GM21381 (cell line): Measurements from ENCODE around the gene SERPINB6.
"Not testable (repeated sequence)": the region's sequence is repeated elsewhere in the genome, so short reads cannot be mapped to it uniquely, and the experiment has no call there.

Experiments
- ATAC-seq: cut with Tn5 transposase; IDR thresholded peaks from one replicate; pipeline ENCODE4 v1.9.1; 2021; ENCODE audit warnings: mild to moderate bottlenecking, moderate library complexity; ENCODE audit not compliant: unreplicated experiment

The SERPINB6 gene

GRCh38 chr6:2971420-2972218 lies at the start of gene SERPINB6:
Gene SERPINB6 (minus strand): TSS chr6:2971567. CDS start chr6:2959332, 12,235 bp downstream.
- no peak for ATAC-seq

DNA sequence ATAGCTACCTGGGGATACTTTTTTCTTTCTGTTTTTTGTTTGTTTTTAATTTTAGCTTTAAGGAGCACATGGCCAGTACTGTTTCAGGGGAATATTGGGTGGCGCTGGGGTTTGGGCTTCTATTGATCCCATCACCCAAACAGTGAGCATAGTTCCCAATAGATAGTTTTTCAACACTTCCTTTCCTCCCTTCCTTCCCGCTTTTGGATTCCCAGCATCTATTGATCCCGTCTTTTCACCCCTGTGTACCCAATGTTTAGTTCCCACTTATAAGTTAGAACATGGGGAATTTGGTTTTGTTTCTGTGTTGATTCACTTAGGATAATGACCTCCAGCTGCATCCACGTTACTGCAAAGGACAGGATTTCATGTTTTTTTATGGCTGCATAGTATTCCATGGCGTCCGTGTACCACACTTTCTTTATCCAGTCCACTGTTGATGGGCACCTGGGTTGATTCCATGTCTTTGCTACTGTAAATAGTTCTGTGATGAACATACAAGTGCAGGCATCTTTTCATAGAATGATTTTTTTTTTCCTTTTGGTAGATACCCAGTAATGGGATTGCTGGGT lies 48.5 kb upstream of the SERPINB6 start:
- no peak for ATAC-seq

DNA sequence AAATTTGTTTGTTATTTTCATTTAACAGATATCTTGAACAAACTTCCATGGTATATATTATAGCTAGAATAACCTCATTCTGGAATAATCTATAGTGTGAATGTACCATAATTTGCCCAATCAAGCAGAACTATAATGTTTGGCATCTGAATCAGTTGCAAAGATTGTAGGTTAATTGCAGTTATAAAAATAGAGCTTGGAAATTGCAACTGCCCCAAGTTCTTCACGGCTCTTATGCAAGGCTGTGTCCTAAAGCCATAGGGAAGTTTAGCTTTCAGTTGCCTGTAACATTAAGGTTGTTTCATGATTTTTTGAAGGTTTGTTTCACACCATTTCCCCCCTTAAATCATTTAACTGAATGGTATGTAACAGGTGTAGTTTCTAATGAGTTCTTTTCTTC lies 47.7 kb upstream of the SERPINB6 start:
- ATAC-seq, result no peak

DNA sequence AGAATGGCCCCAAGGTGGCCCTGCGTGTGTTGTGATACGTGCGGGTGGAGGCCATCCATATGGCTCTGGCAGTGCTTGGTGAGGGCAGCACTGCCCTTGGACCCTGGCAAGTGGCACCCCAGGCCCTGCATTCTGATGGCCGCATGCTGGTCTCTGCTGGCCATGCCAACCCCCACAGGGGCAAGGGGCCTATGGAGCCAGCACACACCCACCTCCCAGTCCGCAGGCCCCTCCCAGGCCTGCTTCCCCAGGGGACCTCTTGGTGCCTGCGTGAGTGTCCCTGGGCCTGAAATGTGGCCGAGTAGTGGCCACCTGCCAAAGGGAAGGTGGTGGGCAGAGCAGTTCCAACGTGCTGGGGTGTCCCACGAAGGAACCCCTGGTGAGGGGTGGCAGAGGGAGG lies 45.9 kb upstream of the SERPINB6 start:
- ATAC-seq, result no peak

GRCh38 chr6:3016473-3017280 lies 45.3 kb upstream of the SERPINB6 start:
- no peak for ATAC-seq

DNA sequence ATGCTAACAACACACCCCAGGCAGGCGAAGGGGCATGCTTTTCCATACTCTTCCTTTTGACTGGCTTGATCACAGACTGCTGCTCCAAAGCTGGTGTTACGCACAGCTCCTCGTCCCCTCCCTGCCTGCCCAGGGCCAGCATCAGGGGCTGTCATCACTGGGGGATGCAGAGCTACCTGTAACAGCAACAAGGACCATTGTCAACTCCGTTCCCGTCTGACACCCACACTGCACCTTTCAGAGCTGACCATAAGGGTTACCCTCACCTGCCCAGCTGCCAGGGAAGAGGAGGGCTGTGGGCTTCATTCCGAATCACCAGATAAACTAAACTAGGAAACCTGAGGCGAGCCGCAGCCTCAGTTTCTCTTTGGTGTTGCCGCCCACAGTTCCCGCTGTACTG lies 43.8 kb upstream of the SERPINB6 start:
- no peak for ATAC-seq

DNA sequence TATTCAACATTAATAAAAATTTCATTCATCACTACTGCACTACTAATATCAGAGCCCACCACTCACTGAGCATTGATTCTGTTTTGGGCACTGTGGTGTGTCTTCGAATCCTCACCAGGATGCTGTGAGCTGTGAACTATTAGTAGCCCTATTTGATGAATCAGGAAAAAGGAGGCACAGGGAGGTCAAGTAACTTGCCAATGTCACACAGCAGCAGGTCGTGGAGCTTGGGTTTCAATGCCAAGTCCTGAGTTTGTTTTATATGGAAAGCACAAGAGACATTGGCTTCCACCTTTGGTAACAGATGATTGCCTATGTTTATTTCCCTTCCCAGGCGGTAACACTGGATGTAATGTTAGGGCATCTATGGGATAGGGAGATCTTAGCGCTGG lies 43.3 kb upstream of the SERPINB6 start:
- ATAC-seq, result no peak

- ATAC-seq, result no peak
Measured at GRCh38 chr6:3013901-3014674, 42.7 kb upstream of the SERPINB6 start.

GRCh38 chr6:3013486-3013885 lies 42.1 kb upstream of the SERPINB6 start:
- ATAC-seq, result no peak

DNA sequence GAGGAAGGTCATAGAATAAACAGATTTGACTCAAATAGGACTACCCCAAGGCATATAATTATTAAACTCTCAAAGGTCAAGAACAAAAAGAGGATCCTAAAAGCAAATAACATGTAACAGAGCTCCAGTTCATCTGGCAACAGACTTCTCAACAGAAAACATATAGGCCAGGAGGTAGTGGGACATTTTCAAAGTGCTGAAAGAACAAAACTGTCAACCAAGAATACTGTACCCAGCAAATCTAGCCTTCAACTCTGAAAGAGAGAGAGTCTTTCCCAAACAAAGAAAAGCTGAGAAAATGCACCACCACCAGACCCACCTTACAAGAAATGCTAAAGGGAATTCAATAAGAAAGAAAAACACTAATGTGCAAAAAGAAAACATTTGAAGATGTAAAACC lies 40.2 kb upstream of the SERPINB6 start:
- no peak for ATAC-seq

DNA sequence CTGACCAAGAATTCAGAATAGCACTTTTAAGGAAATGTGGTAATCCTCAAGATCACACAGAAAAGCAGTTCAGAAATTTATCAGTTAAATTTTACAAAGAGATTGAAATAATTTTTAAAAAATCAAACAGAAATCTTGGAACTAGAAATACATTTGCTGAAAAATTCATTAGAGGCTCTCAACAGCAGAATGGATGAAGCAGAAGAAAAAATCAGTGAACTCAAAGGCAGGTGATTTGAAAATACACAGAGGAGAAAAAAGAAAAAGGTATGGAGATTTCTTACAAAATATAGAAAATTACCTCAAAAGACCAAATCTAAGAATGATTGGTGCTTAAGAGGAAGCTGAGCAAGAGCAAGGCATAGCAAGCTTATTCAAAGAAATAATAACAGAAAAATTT lies 39.8 kb upstream of the SERPINB6 start:
- no peak for ATAC-seq

DNA sequence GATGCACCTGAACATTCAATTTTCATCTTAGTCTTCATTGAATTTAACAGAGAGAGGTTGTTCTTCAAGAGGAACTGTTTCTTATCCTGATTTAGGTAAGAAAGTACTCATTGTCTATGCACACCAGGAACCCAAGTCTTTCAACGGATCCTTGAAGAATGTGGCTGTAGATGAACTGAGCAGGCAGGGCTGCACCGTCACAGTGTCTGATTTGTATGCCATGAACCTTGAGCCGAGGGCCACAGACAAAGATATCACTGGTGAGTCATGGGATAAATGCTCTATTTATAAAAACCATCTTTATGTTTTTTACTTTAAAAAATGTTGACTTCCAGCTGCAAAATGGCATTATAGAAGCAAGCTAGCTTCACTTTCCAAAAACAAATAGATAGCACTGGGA lies 38.6 kb upstream of the SERPINB6 start:
- no peak for ATAC-seq

DNA sequence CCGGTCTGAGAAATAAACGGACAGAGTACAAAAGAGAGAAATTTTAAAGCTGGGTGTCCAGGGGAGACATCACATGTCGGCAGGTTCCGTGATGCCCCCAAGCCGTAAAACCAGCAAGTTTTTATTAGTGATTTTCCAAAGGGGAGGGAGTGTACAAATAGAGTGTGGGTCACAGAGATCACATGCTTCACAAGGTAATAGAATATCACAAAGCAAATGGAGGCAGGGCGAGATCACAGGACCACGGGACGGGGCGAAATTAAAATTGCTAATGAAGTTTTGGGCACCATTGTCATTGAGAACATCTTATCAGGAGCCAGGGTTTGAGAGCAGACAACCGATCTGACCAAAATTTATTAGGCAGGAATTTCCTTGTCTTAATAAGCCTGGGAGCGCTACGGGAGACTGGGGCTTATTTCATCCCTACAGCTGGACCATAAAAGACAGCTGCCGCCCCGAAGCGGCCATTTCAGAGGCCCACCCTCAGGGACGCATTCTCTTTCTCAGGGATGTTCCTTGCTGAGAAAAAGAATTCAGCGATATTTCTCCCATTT lies 37.4 kb upstream of the SERPINB6 start:
- ATAC-seq, result not testable (repeated sequence)

DNA sequence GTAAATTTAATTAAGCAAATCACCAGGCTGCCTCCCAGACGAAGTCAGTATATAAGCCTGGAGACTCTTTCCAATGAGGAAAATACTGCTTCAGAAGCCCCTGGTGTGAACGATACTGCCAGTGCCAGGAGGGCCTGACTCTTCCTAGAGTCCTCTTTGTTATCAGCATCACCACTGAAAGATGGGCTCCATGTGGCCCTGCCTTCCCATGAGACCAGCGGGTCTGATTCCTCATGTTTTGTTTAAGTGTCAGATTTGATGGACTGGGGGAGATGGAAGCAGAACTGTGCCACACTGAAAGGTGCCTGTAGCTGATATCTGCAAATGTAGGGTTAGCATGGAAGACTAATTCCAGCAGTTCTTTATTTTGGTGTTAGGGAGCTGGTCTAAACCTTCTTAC lies 36.2 kb upstream of the SERPINB6 start:
- no peak for ATAC-seq

- no peak for ATAC-seq
Measured at GRCh38 chr6:3006476-3006875, 35.1 kb upstream of the SERPINB6 start.

- ATAC-seq, result no peak
Measured at GRCh38 chr6:3005874-3006273, 34.5 kb upstream of the SERPINB6 start.

DNA sequence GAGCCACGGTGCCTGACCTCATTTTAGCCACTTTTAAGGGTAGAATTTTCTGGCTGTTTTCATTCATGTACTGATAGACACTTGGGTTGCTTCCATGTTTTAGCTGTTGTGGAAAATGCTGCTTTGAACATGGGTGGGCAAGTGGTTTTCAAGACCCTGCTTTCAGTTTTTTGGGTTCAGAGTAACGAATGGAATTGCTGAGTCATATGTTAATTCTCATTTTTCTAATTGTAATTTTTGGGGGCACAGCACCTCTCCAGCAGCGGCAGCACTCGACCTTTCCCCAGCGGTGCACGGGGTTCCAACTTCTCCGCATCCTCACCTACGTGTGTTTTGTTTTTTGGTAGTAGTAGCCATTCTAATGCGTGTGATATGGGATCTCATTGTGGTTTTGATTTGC lies 33.7 kb upstream of the SERPINB6 start:
- ATAC-seq, result no peak

DNA sequence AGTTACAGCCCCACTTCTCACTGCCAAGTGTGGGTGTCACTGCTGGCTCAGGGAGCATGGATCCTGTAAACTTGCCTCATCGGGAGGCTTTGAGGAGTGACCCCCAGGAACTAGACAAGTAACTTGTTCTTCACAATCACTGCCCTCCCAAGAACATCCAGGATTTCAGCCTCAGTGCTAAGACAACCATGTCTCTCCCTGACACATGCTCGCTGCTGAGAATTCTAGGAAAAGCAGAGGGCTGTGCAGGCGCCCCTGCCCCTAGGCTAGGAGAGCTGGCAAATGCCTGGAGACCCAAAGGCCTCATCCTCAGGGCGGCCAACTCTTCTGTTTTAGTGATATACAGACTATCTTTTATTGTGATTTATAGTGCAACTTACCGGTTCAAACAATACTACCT lies 31.9 kb upstream of the SERPINB6 start:
- not testable (repeated sequence) for ATAC-seq

DNA sequence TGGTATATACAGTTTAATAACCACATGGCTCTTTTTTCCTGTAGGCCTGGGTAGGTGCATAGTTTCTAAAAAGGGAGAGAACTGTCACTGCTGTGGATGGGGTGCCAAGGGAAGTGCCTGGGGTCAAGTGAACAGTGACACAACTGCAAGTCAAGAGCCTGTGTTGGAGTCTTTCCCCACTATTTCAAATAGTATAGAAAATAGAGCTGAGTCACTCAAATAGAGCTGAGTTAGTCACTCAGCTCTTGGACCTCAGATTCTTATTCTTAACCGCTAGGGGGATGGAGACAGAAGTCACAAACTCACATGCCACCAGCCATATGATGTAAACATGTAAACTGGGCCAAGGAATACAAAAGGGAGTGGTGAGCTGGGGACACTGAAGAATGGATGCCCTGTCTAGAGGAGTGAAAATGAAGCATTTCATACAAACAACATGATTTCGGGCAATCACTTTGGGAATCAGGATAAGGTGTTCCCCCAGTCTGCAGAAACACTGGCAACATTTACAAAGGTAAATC lies 30.5 kb upstream of the SERPINB6 start:
- peak; percentile 31 for ATAC-seq

GRCh38 chr6:3001146-3001772 lies 29.9 kb upstream of the SERPINB6 start:
- no peak for ATAC-seq
